ENCODE data around the gene TRIM46. TPM values are rescaled to one million over a fixed set of nuclear protein-coding genes. Genes with fewer than 3 reads are reported as not detected.

Gene TRIM46
- total and polyA plus RNA-seq, 10 donors = 0.35 to 3.6 (median 1.2) TPM

DNA sequence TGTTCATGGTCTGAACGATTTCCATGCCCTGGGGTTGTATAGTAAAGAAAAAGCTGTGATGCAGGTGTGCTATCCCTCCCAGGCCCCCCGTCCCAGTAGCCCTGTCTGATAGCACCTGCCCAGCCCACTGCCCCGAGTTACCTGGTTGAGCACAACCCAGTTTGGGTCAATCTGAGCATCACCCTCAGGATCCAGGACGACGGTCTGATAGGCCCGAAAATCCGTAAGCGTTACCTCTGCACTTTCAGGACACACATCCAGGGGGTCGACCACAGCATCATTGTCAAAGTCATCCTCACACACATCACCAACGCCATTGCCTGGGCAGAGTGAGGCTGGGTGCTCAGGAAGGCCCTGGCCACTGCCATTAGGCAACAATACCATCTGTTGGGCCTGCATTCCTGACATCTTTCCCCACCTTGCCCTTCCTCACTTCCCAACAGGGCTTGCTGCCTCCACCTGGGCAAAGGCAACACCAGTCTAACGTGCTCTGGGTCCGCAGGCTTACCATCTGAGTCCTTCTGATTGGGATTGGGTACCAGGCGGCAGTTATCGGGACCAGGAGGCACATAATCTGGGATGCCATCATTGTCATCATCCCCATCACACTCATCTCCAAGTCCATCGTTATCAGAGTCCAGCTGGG is 24.4 kb downstream of the TRIM46 start:
- Histone ChIP-seq H3K36me3 (peaks cover 0 to 10% (median 0%) of the 10 kb centered on the region in 6 donors), H3K27me3 (replicated peaks in 1 of 7) (peaks cover 0 to 22% (median 0%) of the 10 kb centered on the region in 7 donors), H3K4me3 (no peak overlapping the region), H3K4me1 (peaks cover 5 to 42% (median 34%) of the 10 kb centered on the region in 6 donors), H3K9me3 (no peaks in the 10 kb centered on the region), H3K27ac (peak overlapping the region in 5 of 8 donors; percentile 50 to 82 (median 59))
- 93 to 95% (median 93%) methylated on average over 15 of the region's 15 CpGs for WGBS, 5 donors
- TF ChIP-seq POLR2AphosphoS5 (IDR thresholded peaks at IDR 0.05) = no peak
- TF ChIP-seq POLR2A (IDR thresholded peaks at IDR 0.05) = no peak
- no peak for TF ChIP-seq CTCF (IDR thresholded peaks at IDR 0.05 in 8 of 11, conservative IDR thresholded peaks at IDR 0.05 in 3 of 11)
- intact Hi-C loops (cut with DNase I; ENCODE audit: low total_unique reads) = no loop called here
- DNase-seq = no peak

DNA sequence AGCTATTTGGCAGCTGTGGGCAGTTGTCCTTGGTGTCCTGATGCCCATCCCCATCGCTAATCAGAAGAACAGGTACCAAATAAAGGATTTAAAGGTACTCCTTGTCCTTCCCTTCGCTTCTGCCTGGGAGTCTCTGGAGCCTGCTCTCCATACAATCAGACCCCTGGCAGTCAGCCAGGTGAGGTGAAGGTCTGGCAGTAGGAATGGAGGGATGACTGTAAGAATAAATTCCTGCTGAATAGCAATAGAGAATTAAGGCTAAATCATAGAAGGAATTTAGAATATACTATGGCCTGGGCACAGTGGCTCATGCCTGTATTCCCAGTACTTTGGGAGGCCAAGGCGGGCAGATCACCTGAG is 24.9 kb downstream of the TRIM46 start:
- Histone ChIP-seq H3K4me1 (peaks cover 3 to 37% (median 29%) of the 10 kb centered on the region in 6 donors), H3K9me3 (no peaks in the 10 kb centered on the region), H3K4me3 (no peak overlapping the region), H3K36me3 (peaks cover 0 to 10% (median 0%) of the 10 kb centered on the region in 6 donors), H3K27ac (no peak overlapping the region), H3K27me3 (replicated peaks in 1 of 7) (peaks cover 0 to 18% (median 0%) of the 10 kb centered on the region in 7 donors)
- WGBS, 5 donors = 86 to 99% (median 98%) methylated on average over 3 of the region's 3 CpGs
- intact Hi-C loops (cut with DNase I; ENCODE audit: low total_unique reads) = no loop called here
- TF ChIP-seq CTCF (IDR thresholded peaks at IDR 0.05 in 8 of 11, conservative IDR thresholded peaks at IDR 0.05 in 3 of 11) (no peak), POLR2A (IDR thresholded peaks at IDR 0.05) (no peak), POLR2AphosphoS5 (IDR thresholded peaks at IDR 0.05) (no peak)
- DNase-seq = no peak

DNA sequence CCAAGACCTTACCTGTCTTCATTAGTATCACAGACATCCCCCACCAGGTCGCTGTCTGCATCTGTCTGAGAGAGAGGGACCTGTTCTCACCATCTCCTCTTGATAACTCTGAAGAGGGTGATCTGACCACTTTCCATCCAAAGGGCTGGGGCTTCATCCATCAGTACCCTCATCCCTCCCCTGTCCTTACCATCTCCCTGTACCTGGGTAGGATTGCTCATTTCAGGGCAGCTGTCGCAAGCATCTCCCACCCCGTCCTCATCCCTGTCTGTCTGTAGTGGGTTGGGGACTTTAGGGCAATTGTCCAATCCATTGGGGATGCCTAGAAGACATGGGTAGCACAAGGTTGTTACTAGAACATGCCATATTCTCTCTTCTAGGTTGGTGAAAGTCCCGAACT is 26.1 kb downstream of the TRIM46 start:
- DNase-seq = no peak
- H3K4me3 ChIP-seq = no peak overlapping the region
- intact Hi-C loops (cut with DNase I; ENCODE audit: low total_unique reads) = no loop called here
- H3K36me3 ChIP-seq = peaks cover 0 to 10% (median 0%) of the 10 kb centered on the region in 6 donors
- peaks cover 0 to 6% (median 0%) of the 10 kb centered on the region in 7 donors for H3K27me3 ChIP-seq (replicated peaks in 1 of 7)
- H3K27ac ChIP-seq = no peak overlapping the region
- WGBS, 5 donors = 79 to 93% (median 86%) methylated on average over 4 of the region's 4 CpGs
- H3K4me1 ChIP-seq = peaks cover 0 to 24% (median 16%) of the 10 kb centered on the region in 6 donors
- TF ChIP-seq CTCF (IDR thresholded peaks at IDR 0.05 in 8 of 11, conservative IDR thresholded peaks at IDR 0.05 in 3 of 11) (no peak), POLR2AphosphoS5 (IDR thresholded peaks at IDR 0.05) (no peak), POLR2A (IDR thresholded peaks at IDR 0.05) (no peak)
- no peaks in the 10 kb centered on the region for H3K9me3 ChIP-seq

- WGBS, 5 donors = 84 to 97% (median 93%) methylated on average over 4 to 5 of the region's 5 CpGs
- TF ChIP-seq POLR2AphosphoS5 (IDR thresholded peaks at IDR 0.05) (no peak), CTCF (IDR thresholded peaks at IDR 0.05 in 8 of 11, conservative IDR thresholded peaks at IDR 0.05 in 3 of 11) (no peak), POLR2A (IDR thresholded peaks at IDR 0.05) (no peak)
- Histone ChIP-seq H3K36me3 (peaks cover 0 to 10% (median 0%) of the 10 kb centered on the region in 6 donors), H3K27me3 (replicated peaks in 1 of 7) (no peaks in the 10 kb centered on the region), H3K9me3 (no peaks in the 10 kb centered on the region), H3K4me3 (no peak overlapping the region), H3K4me1 (peaks cover 0 to 13% (median 6%) of the 10 kb centered on the region in 6 donors), H3K27ac (no peak overlapping the region)
- intact Hi-C loops (cut with DNase I; ENCODE audit: low total_unique reads) = no loop called here
- DNase-seq = peak; percentile 39
Measured at GRCh38 chr1:155200920-155201319, 27.3 kb downstream of the TRIM46 start.
